ENCODE data around the gene PDGFB. TPM values are rescaled to one million over a fixed set of nuclear protein-coding genes. Genes with fewer than 3 reads are reported as not detected.

The PDGFB gene
- total and polyA plus RNA-seq, 2 of the 4 experiments (the other 2 are of a cell fraction), result 0.07 TPM; not detected in 1

- TF ChIP-seq CTCF (conservative IDR thresholded peaks at IDR 0.05; ENCODE audit: low read depth, low read length) (no peak), CHD1 (IDR thresholded peaks at IDR 0.05; ENCODE audit: low read depth, low read length) (no peak), SMC3 (IDR thresholded peaks at IDR 0.05; ENCODE audit: low read depth, low read length) (no peak)
These were observed 14.3 kb downstream of the PDGFB start (continued) for GRCh38 chr22:39230261-39231196.

All from IMR-90 (cell line).